Adrenal gland (tissue), 12 donors: ENCODE results near the gene SHROOM4. TPM values are rescaled to one million over a fixed set of nuclear protein-coding genes. Genes with fewer than 3 reads are reported as not detected.

Source experiments
- DNase-seq, 7 donors: peaks; one replicate each; pipeline ENCODE4 v3.0.0-alpha.2; 2019 to 2020
- H3K27ac ChIP-seq, 5 donors: fragments of 200-600 bp; sonication (generic) in 4 of 5; 1 replicate in 3 of 5; 2 replicates in 2 of 5; pipeline versions ENCODE4 v1.5.1 to v1.8.0; 2016 to 2020; ENCODE audit warnings: mild to moderate bottlenecking in 1 of 5
- H3K27me3 ChIP-seq: fragments of 200-600 bp; 2 replicates; pipeline ENCODE4 v1.8.0; 2021
- H3K36me3 ChIP-seq, 2 donors: fragments of 200-600 bp; replicated peaks in 1 of 2; 1 replicate in 1 of 2; 2 replicates in 1 of 2; pipeline versions ENCODE4 v1.5.1 to v1.8.0; 2018 to 2022
- H3K4me1 ChIP-seq, 2 donors: fragments of 200-600 bp; replicated peaks in 1 of 2; 1 replicate in 1 of 2; 2 replicates in 1 of 2; pipeline versions ENCODE4 v1.5.1 to v1.8.0; 2018 to 2021
- H3K4me3 ChIP-seq, 4 donors: fragments of 200-600 bp; sonication (generic) in 3 of 4; one replicate each; pipeline ENCODE4 v1.5.1; 2016 to 2018
- H3K9me3 ChIP-seq, 3 donors: fragments of 200-600 bp; sonication (generic) in 1 of 3; replicated peaks in 1 of 3; 1 replicate in 2 of 3; 2 replicates in 1 of 3; pipeline versions ENCODE4 v1.5.1 to v1.8.0; 2016 to 2021
- POLR2A ChIP-seq, 2 donors: fragments of 450-650 bp; IDR thresholded peaks; one replicate each; pipeline ENCODE4 v1.6.1; 2017; ENCODE audit warnings: antibody characterized with exemption in 2 of 2, mild to moderate bottlenecking in 2 of 2, moderate library complexity in 1 of 2
- WGBS, 4 donors: extraction: QIAGEN DNeasy Blood & Tissue Kit in 2 of 4; methylation state at CpG; one replicate each; pipeline versions ENCODE4 v1.1.5 to v1.1.7; 2013 to 2017; 5-methylcytosine and 5-hydroxymethylcytosine counted together
- intact Hi-C, 2 donors: fragments of 100-400 bp; cut with DNase I; formaldehyde crosslinking; loops; one replicate each; pipeline versions ENCODE4 v1.14.1 to v1.15.0; 2022 to 2023
- polyA plus RNA-seq, 3 donors: library from polyadenylated mRNA; stranded (reverse); fragments of 200-250 nt in 2 of 3; fragments of 350-450 nt in 1 of 3; fragmentation: Illumina TruSeq in 1 of 3; extraction: RNeasy Lipid Tissue Mini Kit (QIAGEN cat#74804) in 1 of 3; gene quantifications; one replicate each; pipeline ENCODE4 v1.2.3, GENCODE V29; 2013 to 2014
- total RNA-seq, 9 donors: library from RNA; depleted of rRNA in 4 of 9; stranded (reverse); fragments of >200 nt in 4 of 9; fragments of 120-200 nt in 1 of 9; fragmentation: NEBNext Ultra II Directional in 1 of 9; extraction: Animal tissue kit (Norgen Biotek cat#: 25700) in 1 of 9; gene quantifications; one replicate each; pipeline versions ENCODE4 v1.1.0 to v1.2.4, GENCODE V29; 2013 to 2023
- TF ChIP-seq, protein P1 (sequence below), 6 experiments: fragments of 450-650 bp in 4 of 6; fragments of 200-600 bp in 2 of 6; sonication (generic) in 1 of 6; IDR thresholded peaks; 1 replicate in 5 of 6; 2 replicates in 1 of 6; pipeline versions ENCODE4 v1.5.1 to v1.8.0; 2016 to 2021; ENCODE audit warnings: antibody characterized with exemption in 6 of 6, mild to moderate bottlenecking in 2 of 6, moderate library complexity in 1 of 6
- donor health status: healthy with polysubstance abuse.
- donor health status: Bipolar disorder and iron deficiency.
- donor health status: DM: yes; HTN: yes; CAD: no.
- donor health status: DM: no; HTN: no; CAD: no.
- donor health status: DM: no; HTN: no; CAD: no.
- donor health status: DM: yes; HTN: yes; CAD: no.

SHROOM4 gene
- total and polyA plus RNA-seq, 12 donors, result 2.9 to 8.7 (median 5.9) TPM

GRCh38 chrX:50768801-50769200, 45.2 kb downstream of the SHROOM4 start:
- no peak overlapping the region for H3K27ac ChIP-seq
- no peak overlapping the region for H3K4me3 ChIP-seq
- 50 to 79% (median 70%) methylated on average over 1 of the region's 1 CpG for WGBS, 4 donors
- no peaks in the 10 kb centered on the region for H3K4me1 ChIP-seq
- intact Hi-C loops, result no loop called here
- TF ChIP-seq, protein P1, sequence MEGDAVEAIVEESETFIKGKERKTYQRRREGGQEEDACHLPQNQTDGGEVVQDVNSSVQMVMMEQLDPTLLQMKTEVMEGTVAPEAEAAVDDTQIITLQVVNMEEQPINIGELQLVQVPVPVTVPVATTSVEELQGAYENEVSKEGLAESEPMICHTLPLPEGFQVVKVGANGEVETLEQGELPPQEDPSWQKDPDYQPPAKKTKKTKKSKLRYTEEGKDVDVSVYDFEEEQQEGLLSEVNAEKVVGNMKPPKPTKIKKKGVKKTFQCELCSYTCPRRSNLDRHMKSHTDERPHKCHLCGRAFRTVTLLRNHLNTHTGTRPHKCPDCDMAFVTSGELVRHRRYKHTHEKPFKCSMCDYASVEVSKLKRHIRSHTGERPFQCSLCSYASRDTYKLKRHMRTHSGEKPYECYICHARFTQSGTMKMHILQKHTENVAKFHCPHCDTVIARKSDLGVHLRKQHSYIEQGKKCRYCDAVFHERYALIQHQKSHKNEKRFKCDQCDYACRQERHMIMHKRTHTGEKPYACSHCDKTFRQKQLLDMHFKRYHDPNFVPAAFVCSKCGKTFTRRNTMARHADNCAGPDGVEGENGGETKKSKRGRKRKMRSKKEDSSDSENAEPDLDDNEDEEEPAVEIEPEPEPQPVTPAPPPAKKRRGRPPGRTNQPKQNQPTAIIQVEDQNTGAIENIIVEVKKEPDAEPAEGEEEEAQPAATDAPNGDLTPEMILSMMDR (IDR thresholded peaks at IDR 0.05), result no peak
- no peak for TF ChIP-seq POLR2A (IDR thresholded peaks at IDR 0.05)
- H3K27me3 ChIP-seq, result no peaks in the 10 kb centered on the region
- no peaks in the 10 kb centered on the region for H3K9me3 ChIP-seq
- H3K36me3 ChIP-seq, result no peaks in the 10 kb centered on the region
- DNase-seq, result no peak

- intact Hi-C loops, result no loop called here
- no peak for DNase-seq
- H3K4me3 ChIP-seq, result no peak overlapping the region
- H3K36me3 ChIP-seq, result no peaks in the 10 kb centered on the region
- no peak for TF ChIP-seq POLR2A (IDR thresholded peaks at IDR 0.05)
- TF ChIP-seq, protein P1 (IDR thresholded peaks at IDR 0.05), result no peak
- peaks cover 5% of the 10 kb centered on the region for H3K27me3 ChIP-seq
- H3K27ac ChIP-seq, result no peak overlapping the region
- H3K4me1 ChIP-seq, result no peaks in the 10 kb centered on the region
- H3K9me3 ChIP-seq, result no peaks in the 10 kb centered on the region
- WGBS, 4 donors, result 70 to 98% (median 82%) methylated on average over 3 of the region's 3 CpGs
Measured at GRCh38 chrX:50765986-50766385, 48.0 kb downstream of the SHROOM4 start.

DNA sequence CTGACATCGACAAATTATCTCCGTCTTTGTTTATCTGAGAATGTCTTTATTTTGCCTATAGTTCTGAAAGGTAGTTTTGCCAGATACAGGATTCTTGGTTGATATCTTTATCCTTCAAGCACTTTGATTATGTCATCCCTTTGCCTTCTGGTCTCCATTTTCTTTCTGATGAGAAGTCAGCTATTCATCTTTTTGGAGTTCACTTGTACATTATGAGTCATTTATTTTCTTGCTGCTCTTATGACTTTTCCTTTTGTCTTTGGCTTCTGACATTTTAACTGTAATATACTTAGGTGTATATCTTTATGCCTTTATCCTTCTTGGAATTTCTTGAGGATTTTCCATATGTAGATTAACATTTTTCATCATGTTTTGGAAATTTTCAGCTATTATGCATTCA, 51.4 kb downstream of the SHROOM4 start:
- no peak overlapping the region for H3K4me3 ChIP-seq
- H3K36me3 ChIP-seq, result no peaks in the 10 kb centered on the region
- H3K27ac ChIP-seq, result no peak overlapping the region
- 76 to 90% (median 80%) methylated on average over 2 of the region's 2 CpGs for WGBS, 4 donors
- DNase-seq, result no peak
- intact Hi-C loops, result no loop called here
- H3K4me1 ChIP-seq, result no peaks in the 10 kb centered on the region
- H3K9me3 ChIP-seq, result no peaks in the 10 kb centered on the region
- H3K27me3 ChIP-seq, result peaks cover 5% of the 10 kb centered on the region
- TF ChIP-seq POLR2A (IDR thresholded peaks at IDR 0.05), result no peak
- TF ChIP-seq, protein P1 (IDR thresholded peaks at IDR 0.05), result no peak

GRCh38 chrX:50756276-50756675, 57.7 kb downstream of the SHROOM4 start:
- TF ChIP-seq POLR2A (IDR thresholded peaks at IDR 0.05), result no peak
- DNase-seq, result no peak
- intact Hi-C loops, result no loop called here
- Histone ChIP-seq H3K4me1 (no peaks in the 10 kb centered on the region), H3K27ac (no peak overlapping the region), H3K36me3 (no peaks in the 10 kb centered on the region), H3K27me3 (no peaks in the 10 kb centered on the region), H3K9me3 (no peaks in the 10 kb centered on the region), H3K4me3 (no peak overlapping the region)
- WGBS, 4 donors, result 75 to 98% (median 89%) methylated on average over 3 of the region's 3 CpGs

- DNase-seq, result no peak
- TF ChIP-seq, protein P1 (IDR thresholded peaks at IDR 0.05), result no peak
- TF ChIP-seq POLR2A (IDR thresholded peaks at IDR 0.05), result no peak
- Histone ChIP-seq H3K27me3 (peaks cover 10% of the 10 kb centered on the region), H3K4me3 (no peak overlapping the region), H3K9me3 (no peaks in the 10 kb centered on the region), H3K4me1 (no peaks in the 10 kb centered on the region), H3K36me3 (no peaks in the 10 kb centered on the region), H3K27ac (no peak overlapping the region)
- 51 to 74% (median 66%) methylated on average over 2 of the region's 2 CpGs for WGBS, 4 donors
- intact Hi-C loops, result no loop called here
Measured at GRCh38 chrX:50751091-50751490, 62.9 kb downstream of the SHROOM4 start.
